ENCODE data around the gene INTS11. TPM values are rescaled to one million over a fixed set of nuclear protein-coding genes. Genes with fewer than 3 reads are reported as not detected.

INTS11 gene
- polyA plus RNA-seq (2013, experiment 1 of 2) = 75.3 TPM
- polyA plus RNA-seq (2013, experiment 2 of 2) = 73.8 TPM

- Histone ChIP-seq H3K9ac (ENCODE audit: low read length) (peak within 1 kb of the TSS; percentile 94), H2BK120ac (ENCODE audit: low read depth, low read length) (no peak within 1 kb of the TSS), H3K23ac (ENCODE audit: low read length) (peak within 1 kb of the TSS; percentile 66), H3K4me3 (ENCODE audit: low read length) (peak within 1 kb of the TSS; percentile 89), H2BK5ac (ENCODE audit: low read length) (no peak within 1 kb of the TSS), H3K4me1 (ENCODE audit: control insufficient read depth, low read depth, low read length) (no peaks in the 10 kb centered on the region), H3K4ac (ENCODE audit: low read depth, low read length) (peak within 1 kb of the TSS; percentile 75), H2BK15ac (replicated peaks; ENCODE audit: low read depth) (no peak within 1 kb of the TSS), H3K36me3 (ENCODE audit: control insufficient read depth, insufficient read depth, low read length) (no peaks in the 10 kb centered on the region), H3K79me1 (ENCODE audit: low read length) (peaks cover 21% of the 10 kb centered on the region), H3K56ac (ENCODE audit: low read length) (peak within 1 kb of the TSS; percentile 97), H4K5ac (ENCODE audit: low read length) (no peak within 1 kb of the TSS), H2AK5ac (ENCODE audit: low read length) (peak within 1 kb of the TSS; percentile 37), H4K8ac (ENCODE audit: low read depth, low read length) (no peak within 1 kb of the TSS), H3K79me2 (ENCODE audit: control insufficient read depth, insufficient read depth, low read length) (peaks cover 37% of the 10 kb centered on the region), H3K18ac (ENCODE audit: low read length) (peak within 1 kb of the TSS; percentile 35), H3K27ac (ENCODE audit: low read depth, low read length) (peak within 1 kb of the TSS; percentile 28), H3K27me3 (ENCODE audit: insufficient read depth, low read length, poor library complexity) (no peaks in the 10 kb centered on the region), H3K4me2 (ENCODE audit: low read length) (peak within 1 kb of the TSS; percentile 87)
- DNase-seq = peak; percentile 92
- WGBS (ENCODE audit: extremely low coverage, insufficient coverage, low lambda C conversion rate) = no CpG with 5 or more reads among the region's 84 CpGs
Measured at GRCh38 chr1:1324524-1325287, at the start of gene INTS11, which contains the start of gene CPTP. INTS11 (minus strand) TSS chr1:1324660; CDS start chr1:1324608, 52 bp downstream. CPTP (plus strand) TSS chr1:1324802; CDS start chr1:1326911, 2,109 bp downstream.

- Histone ChIP-seq H4K5ac (ENCODE audit: low read length) (no peak overlapping the region), H3K23ac (ENCODE audit: low read length) (peak overlapping the region; percentile 48), H2BK5ac (ENCODE audit: low read length) (no peak overlapping the region), H3K4ac (ENCODE audit: low read depth, low read length) (no peak overlapping the region), H3K4me3 (ENCODE audit: low read length) (peak overlapping the region; percentile 94), H2BK120ac (ENCODE audit: low read depth, low read length) (no peak overlapping the region), H4K8ac (ENCODE audit: low read depth, low read length) (no peak overlapping the region), H3K4me2 (ENCODE audit: low read length) (peak overlapping the region; percentile 83), H3K79me2 (ENCODE audit: control insufficient read depth, insufficient read depth, low read length) (peaks cover 10% of the 10 kb centered on the region), H2BK15ac (replicated peaks; ENCODE audit: low read depth) (no peak overlapping the region), H3K4me1 (ENCODE audit: control insufficient read depth, low read depth, low read length) (no peaks in the 10 kb centered on the region), H3K9ac (ENCODE audit: low read length) (peak overlapping the region; percentile 95), H3K36me3 (ENCODE audit: control insufficient read depth, insufficient read depth, low read length) (no peaks in the 10 kb centered on the region), H3K27ac (ENCODE audit: low read depth, low read length) (no peak overlapping the region), H3K27me3 (ENCODE audit: insufficient read depth, low read length, poor library complexity) (no peaks in the 10 kb centered on the region), H3K18ac (ENCODE audit: low read length) (no peak overlapping the region), H2AK5ac (ENCODE audit: low read length) (no peak overlapping the region), H3K79me1 (ENCODE audit: low read length) (peaks cover 7% of the 10 kb centered on the region), H3K56ac (ENCODE audit: low read length) (peak overlapping the region; percentile 95)
- no peak for DNase-seq
- no CpG with 5 or more reads among the region's 52 CpGs for WGBS (ENCODE audit: extremely low coverage, insufficient coverage, low lambda C conversion rate)
Measured at GRCh38 chr1:1373815-1374588, 49.5 kb upstream of the INTS11 start.

- Histone ChIP-seq H3K4me2 (ENCODE audit: low read length) (no peak overlapping the region), H3K36me3 (ENCODE audit: control insufficient read depth, insufficient read depth, low read length) (no peaks in the 10 kb centered on the region), H3K4ac (ENCODE audit: low read depth, low read length) (no peak overlapping the region), H3K79me1 (ENCODE audit: low read length) (peaks cover 7% of the 10 kb centered on the region), H4K5ac (ENCODE audit: low read length) (no peak overlapping the region), H3K4me1 (ENCODE audit: control insufficient read depth, low read depth, low read length) (no peaks in the 10 kb centered on the region), H3K9ac (ENCODE audit: low read length) (no peak overlapping the region), H2BK5ac (ENCODE audit: low read length) (no peak overlapping the region), H3K23ac (ENCODE audit: low read length) (no peak overlapping the region), H3K27ac (ENCODE audit: low read depth, low read length) (no peak overlapping the region), H3K18ac (ENCODE audit: low read length) (no peak overlapping the region), H2AK5ac (ENCODE audit: low read length) (no peak overlapping the region), H3K4me3 (ENCODE audit: low read length) (no peak overlapping the region), H3K79me2 (ENCODE audit: control insufficient read depth, insufficient read depth, low read length) (peaks cover 10% of the 10 kb centered on the region), H3K56ac (ENCODE audit: low read length) (no peak overlapping the region), H2BK120ac (ENCODE audit: low read depth, low read length) (no peak overlapping the region), H4K8ac (ENCODE audit: low read depth, low read length) (no peak overlapping the region), H3K27me3 (ENCODE audit: insufficient read depth, low read length, poor library complexity) (no peaks in the 10 kb centered on the region), H2BK15ac (replicated peaks; ENCODE audit: low read depth) (no peak overlapping the region)
- WGBS (ENCODE audit: extremely low coverage, insufficient coverage, low lambda C conversion rate) = no CpG with 5 or more reads among the region's 26 CpGs
- no peak for DNase-seq
Measured at GRCh38 chr1:1373051-1373814, 48.8 kb upstream of the INTS11 start.

GRCh38 chr1:1371746-1372711, 47.6 kb upstream of the INTS11 start:
- Histone ChIP-seq H3K36me3 (ENCODE audit: control insufficient read depth, insufficient read depth, low read length) (no peaks in the 10 kb centered on the region), H3K23ac (ENCODE audit: low read length) (no peak overlapping the region), H3K9ac (ENCODE audit: low read length) (no peak overlapping the region), H3K79me2 (ENCODE audit: control insufficient read depth, insufficient read depth, low read length) (peaks cover 10% of the 10 kb centered on the region), H3K79me1 (ENCODE audit: low read length) (peaks cover 7% of the 10 kb centered on the region), H3K27ac (ENCODE audit: low read depth, low read length) (no peak overlapping the region), H2AK5ac (ENCODE audit: low read length) (no peak overlapping the region), H3K4me2 (ENCODE audit: low read length) (no peak overlapping the region), H3K4me3 (ENCODE audit: low read length) (no peak overlapping the region), H3K4ac (ENCODE audit: low read depth, low read length) (no peak overlapping the region), H3K56ac (ENCODE audit: low read length) (peak overlapping the region; percentile 56), H4K8ac (ENCODE audit: low read depth, low read length) (no peak overlapping the region), H2BK5ac (ENCODE audit: low read length) (no peak overlapping the region), H3K18ac (ENCODE audit: low read length) (no peak overlapping the region), H2BK120ac (ENCODE audit: low read depth, low read length) (no peak overlapping the region), H4K5ac (ENCODE audit: low read length) (no peak overlapping the region), H3K4me1 (ENCODE audit: control insufficient read depth, low read depth, low read length) (no peaks in the 10 kb centered on the region), H3K27me3 (ENCODE audit: insufficient read depth, low read length, poor library complexity) (no peaks in the 10 kb centered on the region), H2BK15ac (replicated peaks; ENCODE audit: low read depth) (no peak overlapping the region)
- no CpG with 5 or more reads among the region's 26 CpGs for WGBS (ENCODE audit: extremely low coverage, insufficient coverage, low lambda C conversion rate)
- peak; percentile 66 for DNase-seq

- Histone ChIP-seq H3K9ac (ENCODE audit: low read length) (no peak overlapping the region), H3K56ac (ENCODE audit: low read length) (no peak overlapping the region), H3K4me1 (ENCODE audit: control insufficient read depth, low read depth, low read length) (no peaks in the 10 kb centered on the region), H3K79me2 (ENCODE audit: control insufficient read depth, insufficient read depth, low read length) (peaks cover 10% of the 10 kb centered on the region), H3K23ac (ENCODE audit: low read length) (no peak overlapping the region), H2BK120ac (ENCODE audit: low read depth, low read length) (no peak overlapping the region), H4K8ac (ENCODE audit: low read depth, low read length) (no peak overlapping the region), H3K4me3 (ENCODE audit: low read length) (no peak overlapping the region), H3K18ac (ENCODE audit: low read length) (no peak overlapping the region), H3K4me2 (ENCODE audit: low read length) (no peak overlapping the region), H3K36me3 (ENCODE audit: control insufficient read depth, insufficient read depth, low read length) (no peaks in the 10 kb centered on the region), H3K27ac (ENCODE audit: low read depth, low read length) (no peak overlapping the region), H3K4ac (ENCODE audit: low read depth, low read length) (no peak overlapping the region), H2BK5ac (ENCODE audit: low read length) (no peak overlapping the region), H2AK5ac (ENCODE audit: low read length) (no peak overlapping the region), H2BK15ac (replicated peaks; ENCODE audit: low read depth) (no peak overlapping the region), H3K27me3 (ENCODE audit: insufficient read depth, low read length, poor library complexity) (no peaks in the 10 kb centered on the region), H3K79me1 (ENCODE audit: low read length) (peaks cover 7% of the 10 kb centered on the region), H4K5ac (ENCODE audit: low read length) (no peak overlapping the region)
- no peak for DNase-seq
- WGBS (ENCODE audit: extremely low coverage, insufficient coverage, low lambda C conversion rate) = no CpG with 5 or more reads among the region's 12 CpGs
Measured at GRCh38 chr1:1371364-1371745, 46.9 kb upstream of the INTS11 start.
